ENCODE data around the gene CDON. TPM values are rescaled to one million over a fixed set of nuclear protein-coding genes. Genes with fewer than 3 reads are reported as not detected.

CDON gene
- total RNA-seq, 1 donor from 2014 or later = 29.4 TPM

DNA sequence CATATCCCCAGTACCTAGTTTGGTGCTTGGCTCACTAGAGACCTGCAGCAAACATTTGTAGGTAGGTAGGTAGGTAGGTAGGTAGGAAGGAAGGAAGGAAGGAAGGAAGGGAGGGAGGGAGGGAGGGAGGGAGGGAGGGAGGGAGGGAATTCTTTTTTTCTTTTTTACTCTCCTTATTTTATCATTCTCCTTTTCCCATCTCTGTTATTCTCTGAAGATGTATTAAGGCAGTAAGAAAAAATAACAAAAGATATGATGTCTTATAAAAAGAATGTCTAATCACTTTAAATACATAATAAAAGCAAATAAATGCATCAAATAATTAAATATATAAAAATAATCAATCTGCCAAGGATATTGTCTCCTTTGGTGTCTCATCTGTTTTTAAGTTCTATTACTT is 88.4 kb downstream of the CDON start:
- Mint-ChIP-seq H3K4me3 (ENCODE audit: unreplicated experiment) (no peak overlapping the region), H3K4me1 (ENCODE audit: unreplicated experiment) (peaks cover 12% of the 10 kb centered on the region), H3K27ac (ENCODE audit: unreplicated experiment) (no peak overlapping the region), H3K9me3 (ENCODE audit: unreplicated experiment) (no peaks in the 10 kb centered on the region), H3K27me3 (ENCODE audit: unreplicated experiment) (no peaks in the 10 kb centered on the region), H3K36me3 (ENCODE audit: unreplicated experiment) (peaks cover 19% of the 10 kb centered on the region)
- TF ChIP-seq, protein P1, sequence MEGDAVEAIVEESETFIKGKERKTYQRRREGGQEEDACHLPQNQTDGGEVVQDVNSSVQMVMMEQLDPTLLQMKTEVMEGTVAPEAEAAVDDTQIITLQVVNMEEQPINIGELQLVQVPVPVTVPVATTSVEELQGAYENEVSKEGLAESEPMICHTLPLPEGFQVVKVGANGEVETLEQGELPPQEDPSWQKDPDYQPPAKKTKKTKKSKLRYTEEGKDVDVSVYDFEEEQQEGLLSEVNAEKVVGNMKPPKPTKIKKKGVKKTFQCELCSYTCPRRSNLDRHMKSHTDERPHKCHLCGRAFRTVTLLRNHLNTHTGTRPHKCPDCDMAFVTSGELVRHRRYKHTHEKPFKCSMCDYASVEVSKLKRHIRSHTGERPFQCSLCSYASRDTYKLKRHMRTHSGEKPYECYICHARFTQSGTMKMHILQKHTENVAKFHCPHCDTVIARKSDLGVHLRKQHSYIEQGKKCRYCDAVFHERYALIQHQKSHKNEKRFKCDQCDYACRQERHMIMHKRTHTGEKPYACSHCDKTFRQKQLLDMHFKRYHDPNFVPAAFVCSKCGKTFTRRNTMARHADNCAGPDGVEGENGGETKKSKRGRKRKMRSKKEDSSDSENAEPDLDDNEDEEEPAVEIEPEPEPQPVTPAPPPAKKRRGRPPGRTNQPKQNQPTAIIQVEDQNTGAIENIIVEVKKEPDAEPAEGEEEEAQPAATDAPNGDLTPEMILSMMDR (IDR thresholded peaks at IDR 0.05) = no peak
- DNase-seq (ENCODE audit: extremely low spot score, unreplicated experiment) = no peak

DNA sequence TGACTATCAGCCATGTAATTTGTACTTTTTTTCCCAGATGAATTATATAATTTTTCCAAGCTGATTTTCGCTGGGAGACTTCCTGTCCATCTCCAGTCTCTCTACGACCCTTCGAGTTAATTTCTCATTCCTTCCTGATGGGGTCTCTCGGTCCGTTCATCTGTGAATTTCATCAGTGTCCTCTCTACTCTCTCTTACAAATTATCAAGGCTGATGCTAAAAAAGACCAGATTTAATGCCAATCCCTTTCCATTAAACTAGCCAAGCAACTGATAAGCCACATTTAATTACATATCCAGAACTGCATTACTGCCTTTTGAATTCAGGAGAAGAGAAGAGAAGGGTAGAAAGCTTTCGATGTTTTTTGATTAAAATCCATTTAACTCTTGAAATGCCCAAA is 91.0 kb downstream of the CDON start:
- Mint-ChIP-seq H3K27ac (ENCODE audit: unreplicated experiment) (no peak overlapping the region), H3K4me1 (ENCODE audit: unreplicated experiment) (peaks cover 9% of the 10 kb centered on the region), H3K27me3 (ENCODE audit: unreplicated experiment) (no peaks in the 10 kb centered on the region), H3K36me3 (ENCODE audit: unreplicated experiment) (peaks cover 10% of the 10 kb centered on the region), H3K9me3 (ENCODE audit: unreplicated experiment) (no peaks in the 10 kb centered on the region), H3K4me3 (ENCODE audit: unreplicated experiment) (no peak overlapping the region)
- TF ChIP-seq, protein P1 (IDR thresholded peaks at IDR 0.05) = no peak
- no peak for DNase-seq (ENCODE audit: extremely low spot score, unreplicated experiment)

DNA sequence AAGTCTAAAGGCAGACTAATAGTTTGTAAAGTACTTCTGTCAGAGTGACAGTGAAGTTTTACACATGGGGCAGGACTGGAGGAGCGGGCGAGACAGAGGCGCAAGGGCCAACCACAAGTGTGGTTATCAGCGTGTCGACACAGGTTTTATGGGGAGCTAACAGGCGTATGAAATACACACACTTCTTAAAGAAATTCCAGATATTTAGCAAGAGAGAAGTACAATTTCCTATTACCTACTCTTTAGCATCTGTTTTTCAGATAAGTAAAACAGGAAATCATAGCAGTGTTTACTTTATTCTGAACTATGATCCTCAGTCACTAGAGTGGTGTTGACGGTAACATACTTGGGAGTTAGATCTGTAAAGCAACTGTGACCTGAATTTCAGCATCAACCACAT is 94.3 kb downstream of the CDON start:
- no peak overlapping the region for H3K27ac Mint-ChIP-seq (ENCODE audit: unreplicated experiment)
- DNase-seq (ENCODE audit: extremely low spot score, unreplicated experiment) = no peak
- H3K9me3 Mint-ChIP-seq (ENCODE audit: unreplicated experiment) = peaks cover 5% of the 10 kb centered on the region
- H3K4me3 Mint-ChIP-seq (ENCODE audit: unreplicated experiment) = no peak overlapping the region
- TF ChIP-seq, protein P1 (IDR thresholded peaks at IDR 0.05) = no peak
- H3K36me3 Mint-ChIP-seq (ENCODE audit: unreplicated experiment) = peaks cover 9% of the 10 kb centered on the region
- H3K27me3 Mint-ChIP-seq (ENCODE audit: unreplicated experiment) = no peaks in the 10 kb centered on the region
- peaks cover 12% of the 10 kb centered on the region for H3K4me1 Mint-ChIP-seq (ENCODE audit: unreplicated experiment)

DNA sequence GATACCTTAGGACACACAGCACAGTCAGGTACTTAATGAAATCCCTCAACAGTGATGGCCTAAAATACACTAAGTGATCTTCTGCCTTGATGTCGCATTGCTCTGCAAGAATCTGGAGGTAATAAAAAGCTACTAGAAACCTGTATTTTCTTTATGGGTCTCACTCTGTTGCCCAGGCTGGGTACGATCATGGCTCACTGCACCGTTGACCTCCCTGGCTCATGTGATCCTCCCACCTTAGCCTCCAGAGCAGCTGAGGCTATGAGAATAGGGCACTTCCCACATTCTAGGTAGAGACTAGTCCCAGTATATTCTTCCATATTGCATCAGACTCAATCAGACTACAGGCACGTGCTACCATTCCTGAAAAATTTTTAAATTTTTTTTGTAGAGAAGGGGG is 95.2 kb downstream of the CDON start:
- Mint-ChIP-seq H3K27me3 (ENCODE audit: unreplicated experiment) (no peaks in the 10 kb centered on the region), H3K9me3 (ENCODE audit: unreplicated experiment) (peaks cover 14% of the 10 kb centered on the region), H3K36me3 (ENCODE audit: unreplicated experiment) (peaks cover 13% of the 10 kb centered on the region), H3K4me1 (ENCODE audit: unreplicated experiment) (peaks cover 12% of the 10 kb centered on the region), H3K4me3 (ENCODE audit: unreplicated experiment) (no peak overlapping the region), H3K27ac (ENCODE audit: unreplicated experiment) (no peak overlapping the region)
- no peak for DNase-seq (ENCODE audit: extremely low spot score, unreplicated experiment)
- TF ChIP-seq, protein P1 (IDR thresholded peaks at IDR 0.05) = no peak

DNA sequence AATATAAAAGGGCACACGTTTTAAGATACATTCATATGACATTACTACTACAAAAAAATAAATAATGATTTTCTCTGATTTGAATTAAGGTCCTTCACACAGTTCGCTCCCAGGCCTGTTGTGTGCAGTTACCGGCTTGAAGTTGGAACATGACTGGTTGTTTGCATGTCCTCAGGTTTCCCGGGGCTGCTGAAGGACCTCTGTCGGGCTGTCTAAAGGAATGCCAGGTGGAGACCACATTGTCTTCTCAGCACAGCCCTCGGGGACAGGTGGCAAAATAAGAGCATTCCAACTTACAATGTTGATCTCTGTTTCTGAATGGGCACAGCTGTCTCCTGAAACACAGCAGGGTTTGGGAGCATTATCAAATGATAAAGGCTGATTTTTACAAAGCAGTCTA is 101.9 kb downstream of the CDON start:
- Mint-ChIP-seq H3K27ac (ENCODE audit: unreplicated experiment) (no peak overlapping the region), H3K27me3 (ENCODE audit: unreplicated experiment) (no peaks in the 10 kb centered on the region)
- DNase-seq (ENCODE audit: extremely low spot score, unreplicated experiment) = no peak

More for the DNA sequence above, 101.9 kb downstream of the CDON start:
- H3K4me1 Mint-ChIP-seq (ENCODE audit: unreplicated experiment) = peaks cover 2% of the 10 kb centered on the region
- no peak overlapping the region for H3K4me3 Mint-ChIP-seq (ENCODE audit: unreplicated experiment)
- TF ChIP-seq, protein P1 (IDR thresholded peaks at IDR 0.05) = no peak
- peaks cover 20% of the 10 kb centered on the region for H3K36me3 Mint-ChIP-seq (ENCODE audit: unreplicated experiment)
- peaks cover 15% of the 10 kb centered on the region for H3K9me3 Mint-ChIP-seq (ENCODE audit: unreplicated experiment)

Data from osteocyte (in vitro differentiated cells).